HEK293 (cell line): ENCODE data around the gene KCNS1.

Experiments used
- CTCF ChIA-PET: fragments of 350-600 bp; formaldehyde crosslinking; extraction: SDS; loops from one replicate; lab custom pipeline; 2021; ENCODE audit warnings: antibody characterized with exemption; lab: Yijun Ruan, JAX
- POLR2A ChIA-PET: fragments of 300-600 bp; formaldehyde crosslinking; extraction: SDS; loops from one replicate; lab custom pipeline; 2020; ENCODE audit warnings: antibody characterized with exemption, inconsistent platforms; lab: Yijun Ruan, JAX
- H3K27ac ChIP-seq: fragments of 200-500 bp; sonication (Bioruptor generic); 2 replicates; pipeline ENCODE4 v1.5.1; 2014; ENCODE audit warnings: low read depth, low read length, control low read depth, inconsistent platforms; ENCODE audit errors: extremely low read depth
- H3K36me3 ChIP-seq, 2 experiments: fragments of 200-500 bp in 1 of 2; sonication (Bioruptor generic) in 1 of 2; 1 replicate in 1 of 2; 2 replicates in 1 of 2; pipeline ENCODE4 v1.5.1; 2014 to 2017; ENCODE audit warnings: inconsistent platforms in 2 of 2, low read length in 2 of 2; ENCODE audit not compliant: control insufficient read depth in 2 of 2, insufficient read depth in 1 of 2
- H3K4me1 ChIP-seq: fragments of 200-500 bp; sonication (Bioruptor generic); 2 replicates; pipeline ENCODE4 v1.5.1; 2014; ENCODE audit warnings: mild to moderate bottlenecking, low read length, inconsistent platforms; ENCODE audit not compliant: control insufficient read depth, insufficient read depth
- H3K4me3 ChIP-seq: 2 replicates; pipeline ENCODE4 v1.5.1; 2011; ENCODE audit warnings: low read depth, mild to moderate bottlenecking, control low read depth, low read length, moderate library complexity
- H3K9me3 ChIP-seq: fragments of 200-500 bp; sonication (Bioruptor generic); 2 replicates; pipeline ENCODE4 v1.5.1; 2014; ENCODE audit warnings: low read depth, low read length, inconsistent platforms; ENCODE audit not compliant: control insufficient read depth, insufficient read depth
- IKZF3 ChIP-seq: fragments of 450-650 bp; IDR thresholded peaks from 2 replicates; pipeline ENCODE4 v1.5.0; 2018; ENCODE audit warnings: missing biosample characterization, mild to moderate bottlenecking, missing genetic modification characterization, moderate library complexity
- MZF1 ChIP-seq: fragments of 450-650 bp; formaldehyde crosslinking; IDR thresholded peaks from 2 replicates; pipeline ENCODE4 v1.5.1; 2017; ENCODE audit warnings: missing biosample characterization, missing genetic modification characterization, borderline replicate concordance
- ZNF10 ChIP-seq: fragments of 450-650 bp; formaldehyde crosslinking; IDR thresholded peaks from 2 replicates; pipeline ENCODE4 v1.5.1; 2017; ENCODE audit warnings: missing biosample characterization, missing genetic modification characterization
- ZNF2 ChIP-seq: fragments of 450-650 bp; formaldehyde crosslinking; IDR thresholded peaks from 2 replicates; pipeline ENCODE4 v1.5.1; 2016; ENCODE audit warnings: missing biosample characterization, missing genetic modification characterization
- ZNF211 ChIP-seq: fragments of 450-650 bp; formaldehyde crosslinking; IDR thresholded peaks from 2 replicates; pipeline ENCODE4 v1.5.1; 2016; ENCODE audit warnings: low read depth, missing biosample characterization, missing genetic modification characterization
- ZNF324 ChIP-seq: fragments of 450-650 bp; formaldehyde crosslinking; IDR thresholded peaks from 2 replicates; pipeline ENCODE4 v1.5.1; 2016; ENCODE audit warnings: missing biosample characterization, missing genetic modification characterization
- ZNF501 ChIP-seq: fragments of 450-650 bp; formaldehyde crosslinking; IDR thresholded peaks from 2 replicates; pipeline ENCODE4 v1.5.1; 2016; ENCODE audit warnings: missing biosample characterization, missing genetic modification characterization
- ZNF677 ChIP-seq: fragments of 450-650 bp; IDR thresholded peaks from 2 replicates; pipeline ENCODE4 v1.5.0; 2018; ENCODE audit warnings: missing biosample characterization, mild to moderate bottlenecking, missing genetic modification characterization, moderate library complexity
- ZNF701 ChIP-seq: fragments of 450-650 bp; formaldehyde crosslinking; IDR thresholded peaks from 2 replicates; pipeline ENCODE4 v1.5.1; 2016; ENCODE audit warnings: missing biosample characterization, missing genetic modification characterization
- ZNF707 ChIP-seq: fragments of 450-650 bp; formaldehyde crosslinking; IDR thresholded peaks from 2 replicates; pipeline ENCODE4 v1.5.1; 2016; ENCODE audit warnings: missing biosample characterization, missing genetic modification characterization
- ZNF830 ChIP-seq: fragments of 450-650 bp; IDR thresholded peaks from 2 replicates; pipeline ENCODE4 v1.5.0; 2018; ENCODE audit warnings: missing biosample characterization, missing genetic modification characterization, low read depth, mild to moderate bottlenecking, moderate library complexity
- ZSCAN23 ChIP-seq: fragments of 450-650 bp; formaldehyde crosslinking; IDR thresholded peaks from 2 replicates; pipeline ENCODE4 v1.5.1; 2016; ENCODE audit warnings: missing biosample characterization, missing genetic modification characterization
- TF ChIP-seq, protein P1 (sequence below): fragments of 450-650 bp; formaldehyde crosslinking; IDR thresholded peaks from 2 replicates; pipeline ENCODE4 v1.5.1; 2017; ENCODE audit warnings: missing biosample characterization, missing genetic modification characterization
- TF ChIP-seq, protein P2 (sequence below): fragments of 450-650 bp; formaldehyde crosslinking; IDR thresholded peaks from 2 replicates; pipeline ENCODE4 v1.5.1; 2016; ENCODE audit warnings: missing biosample characterization, missing genetic modification characterization
- TF ChIP-seq, protein P3 (sequence below): fragments of 450-650 bp; formaldehyde crosslinking; IDR thresholded peaks from 2 replicates; pipeline ENCODE4 v1.5.1; 2016; ENCODE audit warnings: missing biosample characterization, missing genetic modification characterization
- TF ChIP-seq, protein P4 (sequence below): fragments of 450-650 bp; formaldehyde crosslinking; IDR thresholded peaks from 2 replicates; pipeline ENCODE4 v1.5.1; 2016; ENCODE audit warnings: missing biosample characterization, missing genetic modification characterization

Gene KCNS1

DNA sequence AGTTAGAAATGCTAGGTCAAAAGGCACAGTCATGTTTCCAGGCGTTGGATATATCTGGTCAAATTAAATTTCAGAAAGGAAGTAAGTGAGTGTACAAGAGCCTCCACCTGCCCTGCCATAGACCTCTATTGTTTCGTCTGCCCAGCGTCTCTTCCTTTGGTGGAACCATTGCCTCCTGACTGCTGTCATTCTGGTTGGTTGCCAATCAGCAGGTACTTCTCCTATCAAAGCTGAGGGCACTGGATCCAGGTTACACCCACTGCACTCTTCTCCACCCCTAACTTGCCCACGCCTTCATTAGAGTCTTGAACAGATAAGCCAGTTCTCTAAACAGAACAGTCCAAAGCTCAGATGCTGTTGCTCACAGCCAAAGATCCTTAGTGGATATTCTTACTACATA is 16.7 kb upstream of the KCNS1 start:
- Histone ChIP-seq H3K36me3 (no peaks in the 10 kb centered on the region), H3K4me3 (no peak overlapping the region), H3K4me1 (no peaks in the 10 kb centered on the region), H3K27ac (no peak overlapping the region), H3K9me3 (no peaks in the 10 kb centered on the region)
- ChIA-PET POLR2A (no interaction called here), CTCF (interaction anchor here (1.5 to 1.8 kb wide), 3 partner anchors 13 to 173 kb away, joined by 6 to 10 read pairs (median 6); no protein-coding TSS in a partner anchor)
- TF ChIP-seq ZNF830 (tag by site-specific recombination) (no peak), ZNF2 (tag by site-specific recombination) (no peak), ZNF324 (no peak), ZNF707 (tag by site-specific recombination) (no peak), MZF1 (no peak), ZNF10 (tag by site-specific recombination) (no peak), ZNF677 (tag by site-specific recombination) (no peak), ZNF501 (no peak), ZNF701 (tag by site-specific recombination) (no peak), ZSCAN23 (tag by site-specific recombination) (no peak), ZNF211 (tag by site-specific recombination) (no peak)
- TF ChIP-seq, protein P1, sequence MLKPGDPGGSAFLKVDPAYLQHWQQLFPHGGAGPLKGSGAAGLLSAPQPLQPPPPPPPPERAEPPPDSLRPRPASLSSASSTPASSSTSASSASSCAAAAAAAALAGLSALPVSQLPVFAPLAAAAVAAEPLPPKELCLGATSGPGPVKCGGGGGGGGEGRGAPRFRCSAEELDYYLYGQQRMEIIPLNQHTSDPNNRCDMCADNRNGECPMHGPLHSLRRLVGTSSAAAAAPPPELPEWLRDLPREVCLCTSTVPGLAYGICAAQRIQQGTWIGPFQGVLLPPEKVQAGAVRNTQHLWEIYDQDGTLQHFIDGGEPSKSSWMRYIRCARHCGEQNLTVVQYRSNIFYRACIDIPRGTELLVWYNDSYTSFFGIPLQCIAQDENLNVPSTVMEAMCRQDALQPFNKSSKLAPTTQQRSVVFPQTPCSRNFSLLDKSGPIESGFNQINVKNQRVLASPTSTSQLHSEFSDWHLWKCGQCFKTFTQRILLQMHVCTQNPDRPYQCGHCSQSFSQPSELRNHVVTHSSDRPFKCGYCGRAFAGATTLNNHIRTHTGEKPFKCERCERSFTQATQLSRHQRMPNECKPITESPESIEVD (tag by site-specific recombination), result no peak
- TF ChIP-seq, protein P2, sequence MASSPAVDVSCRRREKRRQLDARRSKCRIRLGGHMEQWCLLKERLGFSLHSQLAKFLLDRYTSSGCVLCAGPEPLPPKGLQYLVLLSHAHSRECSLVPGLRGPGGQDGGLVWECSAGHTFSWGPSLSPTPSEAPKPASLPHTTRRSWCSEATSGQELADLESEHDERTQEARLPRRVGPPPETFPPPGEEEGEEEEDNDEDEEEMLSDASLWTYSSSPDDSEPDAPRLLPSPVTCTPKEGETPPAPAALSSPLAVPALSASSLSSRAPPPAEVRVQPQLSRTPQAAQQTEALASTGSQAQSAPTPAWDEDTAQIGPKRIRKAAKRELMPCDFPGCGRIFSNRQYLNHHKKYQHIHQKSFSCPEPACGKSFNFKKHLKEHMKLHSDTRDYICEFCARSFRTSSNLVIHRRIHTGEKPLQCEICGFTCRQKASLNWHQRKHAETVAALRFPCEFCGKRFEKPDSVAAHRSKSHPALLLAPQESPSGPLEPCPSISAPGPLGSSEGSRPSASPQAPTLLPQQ (tag by site-specific recombination), result no peak
- TF ChIP-seq, protein P3, sequence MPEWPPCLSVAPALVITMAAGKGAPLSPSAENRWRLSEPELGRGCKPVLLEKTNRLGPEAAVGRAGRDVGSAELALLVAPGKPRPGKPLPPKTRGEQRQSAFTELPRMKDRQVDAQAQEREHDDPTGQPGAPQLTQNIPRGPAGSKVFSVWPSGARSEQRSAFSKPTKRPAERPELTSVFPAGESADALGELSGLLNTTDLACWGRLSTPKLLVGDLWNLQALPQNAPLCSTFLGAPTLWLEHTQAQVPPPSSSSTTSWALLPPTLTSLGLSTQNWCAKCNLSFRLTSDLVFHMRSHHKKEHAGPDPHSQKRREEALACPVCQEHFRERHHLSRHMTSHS (tag by site-specific recombination), result no peak

DNA sequence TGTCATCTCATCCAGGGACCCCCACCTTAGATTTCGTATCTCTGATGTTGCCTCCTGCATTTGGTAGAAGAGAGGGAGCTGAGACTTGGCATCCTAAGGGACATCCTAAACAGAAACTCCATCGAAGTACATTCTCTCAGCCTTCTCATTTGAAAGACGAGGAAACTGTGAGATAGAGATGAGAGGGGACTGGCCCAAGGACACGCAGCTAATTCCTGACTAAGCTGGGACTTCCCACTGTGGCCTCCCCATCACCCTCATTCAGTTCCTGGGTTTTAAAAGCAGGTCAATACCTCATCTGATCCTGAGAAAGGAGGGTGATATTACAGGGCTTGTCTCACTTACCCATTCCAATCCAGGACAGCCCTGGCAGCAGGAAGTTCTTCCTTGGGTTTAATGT is 14.9 kb upstream of the KCNS1 start:
- TF ChIP-seq, protein P4, sequence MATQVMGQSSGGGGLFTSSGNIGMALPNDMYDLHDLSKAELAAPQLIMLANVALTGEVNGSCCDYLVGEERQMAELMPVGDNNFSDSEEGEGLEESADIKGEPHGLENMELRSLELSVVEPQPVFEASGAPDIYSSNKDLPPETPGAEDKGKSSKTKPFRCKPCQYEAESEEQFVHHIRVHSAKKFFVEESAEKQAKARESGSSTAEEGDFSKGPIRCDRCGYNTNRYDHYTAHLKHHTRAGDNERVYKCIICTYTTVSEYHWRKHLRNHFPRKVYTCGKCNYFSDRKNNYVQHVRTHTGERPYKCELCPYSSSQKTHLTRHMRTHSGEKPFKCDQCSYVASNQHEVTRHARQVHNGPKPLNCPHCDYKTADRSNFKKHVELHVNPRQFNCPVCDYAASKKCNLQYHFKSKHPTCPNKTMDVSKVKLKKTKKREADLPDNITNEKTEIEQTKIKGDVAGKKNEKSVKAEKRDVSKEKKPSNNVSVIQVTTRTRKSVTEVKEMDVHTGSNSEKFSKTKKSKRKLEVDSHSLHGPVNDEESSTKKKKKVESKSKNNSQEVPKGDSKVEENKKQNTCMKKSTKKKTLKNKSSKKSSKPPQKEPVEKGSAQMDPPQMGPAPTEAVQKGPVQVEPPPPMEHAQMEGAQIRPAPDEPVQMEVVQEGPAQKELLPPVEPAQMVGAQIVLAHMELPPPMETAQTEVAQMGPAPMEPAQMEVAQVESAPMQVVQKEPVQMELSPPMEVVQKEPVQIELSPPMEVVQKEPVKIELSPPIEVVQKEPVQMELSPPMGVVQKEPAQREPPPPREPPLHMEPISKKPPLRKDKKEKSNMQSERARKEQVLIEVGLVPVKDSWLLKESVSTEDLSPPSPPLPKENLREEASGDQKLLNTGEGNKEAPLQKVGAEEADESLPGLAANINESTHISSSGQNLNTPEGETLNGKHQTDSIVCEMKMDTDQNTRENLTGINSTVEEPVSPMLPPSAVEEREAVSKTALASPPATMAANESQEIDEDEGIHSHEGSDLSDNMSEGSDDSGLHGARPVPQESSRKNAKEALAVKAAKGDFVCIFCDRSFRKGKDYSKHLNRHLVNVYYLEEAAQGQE, result no peak
- TF ChIP-seq IKZF3 (tag by site-specific recombination), result no peak
- Histone ChIP-seq H3K9me3 (no peaks in the 10 kb centered on the region), H3K4me1 (no peaks in the 10 kb centered on the region), H3K27ac (no peak overlapping the region), H3K36me3 (no peaks in the 10 kb centered on the region), H3K4me3 (no peak overlapping the region)
- ChIA-PET POLR2A (no interaction called here), CTCF (interaction anchor here (0.5 to 1.4 kb wide), 3 partner anchors 20 to 178 kb away, joined by 3 to 4 read pairs (median 4); no protein-coding TSS in a partner anchor)
